Astrocyte of the spinal cord (primary cell): ENCODE data around the gene RNASEH2A.

ENCODE experiments used
- DNase-seq: peaks from one replicate; pipeline ENCODE4 v3.0.0; 2011; ENCODE audit warnings: low read depth, low spot score
- H3K4me3 ChIP-seq: 2 replicates; pipeline ENCODE4 v1.5.1; 2011; ENCODE audit warnings: low read depth, mild to moderate bottlenecking, low read length, moderate library complexity
- CTCF ChIP-seq: IDR thresholded peaks from 2 replicates; pipeline ENCODE4 v1.5.1; 2012; ENCODE audit warnings: low read depth, mild to moderate bottlenecking, low read length, inconsistent platforms
- in situ Hi-C: cut with HindIII; loops from 2 replicates; pipeline ENCODE4 v1.10.0; 2017; ENCODE audit warnings: low sequenced_read_pairs

Gene RNASEH2A

GRCh38 chr19:12847159-12848139 lies 41.1 kb downstream of the RNASEH2A start:
- peak; percentile 66 for DNase-seq
- in situ Hi-C loops, result no loop called here
- TF ChIP-seq CTCF, result peak; percentile 88
- H3K4me3 ChIP-seq, result no peak overlapping the region

GRCh38 chr19:12856653-12857052 lies 50.3 kb downstream of the RNASEH2A start:
- TF ChIP-seq CTCF, result no peak
- in situ Hi-C loops, result no loop called here
- DNase-seq, result no peak
- H3K4me3 ChIP-seq, result no peak overlapping the region

GRCh38 chr19:12858041-12858928 lies 51.9 kb downstream of the RNASEH2A start:
- H3K4me3 ChIP-seq, result no peak overlapping the region
- no peak for TF ChIP-seq CTCF
- no peak for DNase-seq
- in situ Hi-C loops, result no loop called here

- H3K4me3 ChIP-seq, result no peak overlapping the region
- no peak for DNase-seq
- in situ Hi-C loops, result no loop called here
- TF ChIP-seq CTCF, result no peak
Measured at GRCh38 chr19:12859546-12859945, 53.2 kb downstream of the RNASEH2A start.
